Esophagus squamous epithelium (tissue), 4 donors: Measurements from ENCODE around the gene RTL1.

Source experiments
- CTCF ChIP-seq, 6 experiments: fragments of 450-650 bp in 4 of 6; fragments of 200-600 bp in 2 of 6; sonication (generic) in 2 of 6; IDR thresholded peaks; one replicate each; pipeline ENCODE4 v1.5.1; 2016 to 2019; ENCODE audit warnings: antibody characterized with exemption in 6 of 6, mild to moderate bottlenecking in 4 of 6, moderate library complexity in 4 of 6
- POLR2A ChIP-seq, 4 donors: fragments of 450-650 bp; IDR thresholded peaks; one replicate each; pipeline ENCODE4 v1.6.1; 2017; ENCODE audit warnings: antibody characterized with exemption in 4 of 4, mild to moderate bottlenecking in 4 of 4, moderate library complexity in 3 of 4

- TF ChIP-seq CTCF (IDR thresholded peaks at IDR 0.05) (no peak), POLR2A (IDR thresholded peaks at IDR 0.05) (no peak)
Observed at GRCh38 chr14:100882991-100883788, 20.3 kb downstream of the RTL1 start.
